ENCODE measurements around the gene LSM7. TPM values are rescaled to one million over a fixed set of nuclear protein-coding genes. Genes with fewer than 3 reads are reported as not detected.
"Not testable (repeated sequence)": the region's sequence is repeated elsewhere in the genome, so short reads cannot be mapped to it uniquely, and the experiment has no call there.

Gene LSM7
- total and polyA plus RNA-seq, 5 experiments from 2014 or later, result 99.1 to 197 (median 187) TPM

DNA sequence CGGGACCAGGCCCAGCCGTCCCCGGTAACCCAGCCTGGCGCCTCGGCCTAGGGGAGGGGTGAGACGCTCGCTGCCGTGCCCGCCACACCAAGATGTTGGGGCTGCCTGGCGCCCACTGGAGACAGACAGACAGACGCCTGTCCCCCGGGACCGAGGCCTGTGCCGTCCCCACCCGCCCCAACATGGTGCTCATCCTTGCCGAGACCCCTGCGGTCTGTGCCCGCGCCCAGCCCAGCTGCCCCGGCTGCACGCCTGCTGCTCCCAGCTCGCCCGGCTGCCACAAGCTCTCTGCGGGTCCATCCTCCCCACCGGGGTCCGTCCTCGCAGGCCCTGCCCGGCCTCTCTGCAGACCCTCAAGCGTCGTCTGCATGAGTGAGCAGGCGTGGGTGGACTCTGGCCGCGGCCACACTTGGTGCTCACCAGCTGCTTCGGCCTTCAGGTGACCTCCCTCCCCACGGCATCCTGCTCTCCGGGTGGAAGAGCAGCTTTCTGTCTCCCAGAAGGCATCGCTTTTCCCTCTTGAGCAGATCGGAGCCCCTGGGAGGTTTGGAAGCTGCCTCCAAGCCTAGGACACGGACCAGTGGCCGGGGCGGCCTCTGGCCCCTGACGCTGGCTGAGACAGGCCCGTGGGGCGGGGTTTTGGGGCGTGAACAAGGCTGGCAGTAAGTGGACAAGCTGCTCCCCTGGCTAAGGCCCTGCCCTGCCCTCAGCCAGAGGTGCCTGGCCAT is 24.9 kb upstream of the LSM7 start:
- H3K4me3 Mint-ChIP-seq, result no peak overlapping the region
- H3K4me1 Mint-ChIP-seq, result no peaks in the 10 kb centered on the region
- POLR2A ChIA-PET, result interaction anchor here (1.3 kb wide), 1 partner anchor 10 kb away, joined by 4 read pairs; no protein-coding TSS in a partner anchor
- no peaks in the 10 kb centered on the region for H3K9me3 Mint-ChIP-seq
- H3K27ac Mint-ChIP-seq, result no peak overlapping the region
- peaks cover 0 to 7% (median 0%) of the 10 kb centered on the region in 3 donors for H3K36me3 Mint-ChIP-seq
- DNase-seq (no peak), ATAC-seq (no peak)
- H3K27me3 Mint-ChIP-seq, result no peaks in the 10 kb centered on the region

- ATAC-seq, result no peak
- H3K27me3 Mint-ChIP-seq, result no peaks in the 10 kb centered on the region
- peak in 1 of 10 donors; percentile 22 for DNase-seq
- H3K4me1 Mint-ChIP-seq, result no peaks in the 10 kb centered on the region
- no peaks in the 10 kb centered on the region for H3K9me3 Mint-ChIP-seq
- POLR2A ChIA-PET, result interaction anchor here (0.5 kb wide), 2 partner anchors 33 to 74 kb away, joined by 3 to 4 read pairs; no protein-coding TSS in a partner anchor
- H3K36me3 Mint-ChIP-seq, result peaks cover 0 to 7% (median 0%) of the 10 kb centered on the region in 3 donors
- H3K27ac Mint-ChIP-seq, result no peak overlapping the region
- H3K4me3 Mint-ChIP-seq, result no peak overlapping the region
These were observed 23.7 kb upstream of the LSM7 start for GRCh38 chr19:2352121-2352520.

- H3K4me1 Mint-ChIP-seq, result no peaks in the 10 kb centered on the region
- H3K36me3 Mint-ChIP-seq, result peaks cover 0 to 7% (median 0%) of the 10 kb centered on the region in 3 donors
- H3K4me3 Mint-ChIP-seq, result no peak overlapping the region
- no peak for DNase-seq
- POLR2A ChIA-PET, result interaction anchor here (0.5 kb wide), 1 partner anchor 33 kb away, joined by 4 read pairs; no protein-coding TSS in a partner anchor
- no peaks in the 10 kb centered on the region for H3K27me3 Mint-ChIP-seq
- no peak for ATAC-seq
- no peaks in the 10 kb centered on the region for H3K9me3 Mint-ChIP-seq
- H3K27ac Mint-ChIP-seq, result no peak overlapping the region
These were observed 23.2 kb upstream of the LSM7 start for GRCh38 chr19:2351591-2351990.

GRCh38 chr19:2350656-2351055 is 22.3 kb upstream of the LSM7 start:
- POLR2A ChIA-PET, result no interaction called here
- no peaks in the 10 kb centered on the region for H3K9me3 Mint-ChIP-seq
- H3K27me3 Mint-ChIP-seq, result no peaks in the 10 kb centered on the region
- peaks cover 0 to 3% (median 0%) of the 10 kb centered on the region in 4 donors for H3K4me1 Mint-ChIP-seq
- ATAC-seq, result no peak
- DNase-seq, result no peak
- no peak overlapping the region for H3K27ac Mint-ChIP-seq
- H3K36me3 Mint-ChIP-seq, result peaks cover 0 to 11% (median 0%) of the 10 kb centered on the region in 3 donors
- no peak overlapping the region for H3K4me3 Mint-ChIP-seq

- peak in 1 of 10 donors; percentile 21 for DNase-seq
- H3K27ac Mint-ChIP-seq, ATAC-seq, H3K4me3 Mint-ChIP-seq, H3K27me3 Mint-ChIP-seq, H3K9me3 Mint-ChIP-seq, H3K4me1 Mint-ChIP-seq: not testable (repeated sequence)
- POLR2A ChIA-PET, result interaction anchor here (0.5 kb wide), 1 partner anchor 1167 kb away, joined by 3 read pairs; no protein-coding TSS in a partner anchor
- peaks cover 0 to 13% (median 0%) of the 10 kb centered on the region in 3 donors for H3K36me3 Mint-ChIP-seq
These were observed 21.4 kb upstream of the LSM7 start for GRCh38 chr19:2349818-2350217.

GRCh38 chr19:2345794-2346663 is 17.6 kb upstream of the LSM7 start:
- peaks cover 0 to 9% (median 0%) of the 10 kb centered on the region in 3 donors for H3K36me3 Mint-ChIP-seq
- ATAC-seq (no peak), DNase-seq (no peak)
- POLR2A ChIA-PET, result no interaction called here
- H3K27me3 Mint-ChIP-seq, result no peaks in the 10 kb centered on the region
- H3K4me1 Mint-ChIP-seq, result peaks cover 0 to 5% (median 0%) of the 10 kb centered on the region in 4 donors
- no peaks in the 10 kb centered on the region for H3K9me3 Mint-ChIP-seq
- H3K27ac Mint-ChIP-seq, result peak overlapping the region in 4 of 10 donors; percentile 25 to 76 (median 60)
- H3K4me3 Mint-ChIP-seq, result peak overlapping the region in 1 of 10 donors; percentile 41

- DNase-seq (no peak), ATAC-seq (no peak)
- no peaks in the 10 kb centered on the region for H3K9me3 Mint-ChIP-seq
- peak overlapping the region in 1 of 10 donors; percentile 73 for H3K27ac Mint-ChIP-seq
- H3K27me3 Mint-ChIP-seq, result no peaks in the 10 kb centered on the region
- H3K36me3 Mint-ChIP-seq, result peaks cover 0 to 9% (median 0%) of the 10 kb centered on the region in 3 donors
- peaks cover 0 to 5% (median 0%) of the 10 kb centered on the region in 4 donors for H3K4me1 Mint-ChIP-seq
- H3K4me3 Mint-ChIP-seq, result no peak overlapping the region
- POLR2A ChIA-PET, result interaction anchor here (0.6 kb wide), 1 partner anchor 29 kb away, joined by 6 read pairs; no protein-coding TSS in a partner anchor
These were observed 16.7 kb upstream of the LSM7 start for GRCh38 chr19:2345076-2345475.

GRCh38 chr19:2344381-2344870 is 16.0 kb upstream of the LSM7 start:
- POLR2A ChIA-PET, result no interaction called here
- no peak for DNase-seq
- no peaks in the 10 kb centered on the region for H3K9me3 Mint-ChIP-seq
- H3K4me3 Mint-ChIP-seq, result no peak overlapping the region
- no peak overlapping the region for H3K27ac Mint-ChIP-seq
- peaks cover 0 to 5% (median 0%) of the 10 kb centered on the region in 4 donors for H3K4me1 Mint-ChIP-seq
- peaks cover 0 to 9% (median 0%) of the 10 kb centered on the region in 3 donors for H3K36me3 Mint-ChIP-seq
- no peak for ATAC-seq
- H3K27me3 Mint-ChIP-seq, result no peaks in the 10 kb centered on the region

- H3K27ac Mint-ChIP-seq, result no peak overlapping the region
- POLR2A ChIA-PET, result no interaction called here
- ATAC-seq, result no peak
- peaks cover 0 to 5% (median 0%) of the 10 kb centered on the region in 4 donors for H3K4me1 Mint-ChIP-seq
- H3K4me3 Mint-ChIP-seq, result no peak overlapping the region
- no peaks in the 10 kb centered on the region for H3K9me3 Mint-ChIP-seq
- H3K36me3 Mint-ChIP-seq, result peaks cover 0 to 9% (median 0%) of the 10 kb centered on the region in 3 donors
- no peaks in the 10 kb centered on the region for H3K27me3 Mint-ChIP-seq
- DNase-seq, result no peak
These were observed 15.1 kb upstream of the LSM7 start for GRCh38 chr19:2343289-2343982.

- peaks cover 0 to 12% (median 0%) of the 10 kb centered on the region in 3 donors for H3K36me3 Mint-ChIP-seq
- no peaks in the 10 kb centered on the region for H3K9me3 Mint-ChIP-seq
- no peaks in the 10 kb centered on the region for H3K27me3 Mint-ChIP-seq
- POLR2A ChIA-PET, result no interaction called here
- no peak overlapping the region for H3K27ac Mint-ChIP-seq
- no peak for DNase-seq
- ATAC-seq, result no peak
- H3K4me3 Mint-ChIP-seq, result no peak overlapping the region
- peaks cover 0 to 7% (median 0%) of the 10 kb centered on the region in 4 donors for H3K4me1 Mint-ChIP-seq
These were observed 14.4 kb upstream of the LSM7 start for GRCh38 chr19:2342656-2343288.

DNA sequence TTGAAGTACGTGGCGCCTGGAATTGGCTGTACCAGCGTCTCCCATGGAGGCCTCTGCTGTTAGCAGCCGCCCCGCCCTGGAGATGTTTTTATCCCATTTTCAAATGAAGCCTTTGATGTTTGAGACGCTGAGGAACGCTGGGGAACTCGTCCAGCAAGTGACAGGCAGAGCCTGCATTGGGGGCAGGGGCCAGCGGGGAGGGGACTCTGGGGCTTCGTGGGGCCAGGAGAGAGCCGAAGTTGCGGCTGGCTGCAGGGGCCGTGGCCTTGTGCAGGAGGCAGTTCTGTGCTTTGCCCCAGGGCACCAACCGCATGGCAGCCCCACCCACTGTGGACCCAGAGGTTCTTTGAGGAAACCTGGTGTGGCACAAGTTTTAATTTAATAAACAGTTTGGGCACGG is 13.6 kb upstream of the LSM7 start:
- no peak overlapping the region for H3K4me3 Mint-ChIP-seq
- POLR2A ChIA-PET, result interaction anchor here (0.6 kb wide), 1 partner anchor 81 kb away, joined by 5 read pairs; no protein-coding TSS in a partner anchor

More for the DNA sequence above, 13.6 kb upstream of the LSM7 start:
- peaks cover 2 to 10% (median 5%) of the 10 kb centered on the region in 4 donors for H3K4me1 Mint-ChIP-seq
- no peaks in the 10 kb centered on the region for H3K27me3 Mint-ChIP-seq
- no peaks in the 10 kb centered on the region for H3K9me3 Mint-ChIP-seq
- ATAC-seq, result no peak
- no peak for DNase-seq
- no peak overlapping the region for H3K27ac Mint-ChIP-seq
- H3K36me3 Mint-ChIP-seq, result peaks cover 0 to 17% (median 0%) of the 10 kb centered on the region in 3 donors
